Measurements from ENCODE around the gene KCNH3. TPM values are rescaled to one million over a fixed set of nuclear protein-coding genes. Genes with fewer than 3 reads are reported as not detected.

The KCNH3 gene
- total and polyA plus RNA-seq, 2 of the 13 experiments (the other 11 are each of a cell fraction or from before 2014, with no cell fraction given) = 0.01 to 0.07 TPM

DNA sequence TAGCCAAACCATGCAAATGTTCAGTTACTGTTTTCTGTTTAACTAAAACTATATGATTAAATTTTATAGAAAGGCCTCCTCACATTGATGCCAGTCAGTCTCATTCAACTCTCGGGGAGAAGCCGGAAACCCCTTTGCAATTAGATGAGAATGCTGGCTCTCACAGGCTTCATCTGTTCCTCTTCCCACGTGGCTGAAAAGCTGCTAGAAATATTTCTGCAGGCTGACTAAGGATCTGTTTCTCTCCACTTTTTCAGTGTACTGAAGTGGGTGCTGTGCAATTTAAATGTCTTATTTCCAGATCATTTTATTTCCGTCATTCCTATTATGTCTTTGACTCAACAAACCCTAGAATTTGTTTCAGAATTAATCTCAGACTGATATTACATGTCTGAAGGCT, 17.4 kb upstream of the KCNH3 start:
- in situ Hi-C loops (cut with HindIII; ENCODE audit: extremely low pct_ligation_motif_present, low pct_unique_long_range_greater_than_20kb) = no loop called here
- intact Hi-C loops (cut with micrococcal nuclease; ENCODE audit: unreplicated experiment) = no loop called here
- ATAC-seq = no peak
- WGBS (ENCODE audit: low lambda C conversion rate) = 91% methylated on average over 4 of the region's 4 CpGs
- no TSS peak for BruUV-seq (replicated peaks)
- POLR2A ChIA-PET = no interaction called here
- Histone ChIP-seq H2AFZ (ENCODE audit: low read length) (no peak overlapping the region), H3K27ac (ENCODE audit: extremely low read length, insufficient read depth, low read length) (no peak overlapping the region), H3K4me2 (ENCODE audit: low read depth, low read length) (no peak overlapping the region), H4K20me1 (ENCODE audit: insufficient read depth, low read length) (no peaks in the 10 kb centered on the region), H3K9me3 (ENCODE audit: low read length) (no peaks in the 10 kb centered on the region), H3K4me3 (replicated peaks in 1 of 3; ENCODE audit: insufficient read depth in 1 of 3, low read depth in 2 of 3, low read length in 3 of 3) (no peak overlapping the region), H3K36me3 (replicated peaks in 1 of 2; ENCODE audit: control insufficient read depth in 1 of 2, insufficient read depth in 2 of 2, low read length in 2 of 2) (peaks cover 8 to 48% of the 10 kb centered on the region in 2 experiments), H3K27me3 (ENCODE audit: control insufficient read depth in 1 of 2, insufficient read depth in 2 of 2, low read length in 2 of 2) (no peaks in the 10 kb centered on the region), H3K79me2 (ENCODE audit: insufficient read depth, low read length) (no peaks in the 10 kb centered on the region), H3K9ac (ENCODE audit: insufficient read depth, low read depth, low read length) (no peak overlapping the region), H3K4me1 (ENCODE audit: insufficient read depth, low read length) (no peaks in the 10 kb centered on the region)
- CTCF ChIA-PET (ENCODE audit: low intra/inter-chr PET ratio, low total read pairs) = no interaction called here
- no peak for DNase-seq (ENCODE audit: low spot score)
- FAIRE-seq = no peak
- TF ChIP-seq IRF2 (CRISPR knock-in tag; IDR thresholded peaks at IDR 0.05) (no peak), GATAD2A (CRISPR knock-in tag; IDR thresholded peaks at IDR 0.05) (no peak)

DNA sequence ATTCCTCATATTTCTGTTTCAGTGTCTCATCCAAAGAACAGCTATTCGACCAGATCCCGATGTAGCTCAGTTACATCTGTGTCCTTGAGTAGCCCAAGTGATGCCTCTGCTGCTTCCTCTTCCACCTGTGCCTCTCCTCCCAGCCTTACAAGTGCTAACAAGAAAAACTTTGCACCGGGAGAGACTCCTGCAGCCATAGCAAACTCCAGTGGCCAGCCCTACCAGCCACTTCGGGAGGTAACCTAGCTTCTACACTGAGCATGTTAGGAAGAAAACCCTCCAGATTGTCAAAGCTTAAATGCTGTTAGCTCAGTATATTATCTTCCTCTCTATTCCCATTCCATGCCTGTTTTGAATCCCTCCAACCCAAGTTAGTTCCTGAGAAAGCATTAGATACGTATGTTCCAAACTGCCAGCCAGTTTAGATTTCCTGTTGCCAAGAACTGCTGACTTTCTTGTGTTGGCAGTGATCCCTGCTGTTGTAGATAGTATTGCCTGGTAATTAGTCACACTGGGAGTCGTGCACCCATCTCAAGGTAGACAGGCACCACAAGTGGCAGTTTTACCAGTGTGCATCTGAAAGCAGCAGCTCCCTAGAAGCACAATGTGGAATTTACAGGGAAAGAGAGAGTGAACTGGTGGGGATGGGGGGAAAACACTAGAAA, 14.0 kb upstream of the KCNH3 start:
- ATAC-seq = no peak
- intact Hi-C loops (cut with micrococcal nuclease; ENCODE audit: unreplicated experiment) = no loop called here
- POLR2A ChIA-PET = no interaction called here
- Histone ChIP-seq H3K36me3 (replicated peaks in 1 of 2; ENCODE audit: control insufficient read depth in 1 of 2, insufficient read depth in 2 of 2, low read length in 2 of 2) (peaks cover 9 to 41% of the 10 kb centered on the region in 2 experiments), H3K27ac (ENCODE audit: extremely low read length, insufficient read depth, low read length) (no peak overlapping the region), H2AFZ (ENCODE audit: low read length) (no peak overlapping the region), H3K9me3 (ENCODE audit: low read length) (no peaks in the 10 kb centered on the region), H3K4me1 (ENCODE audit: insufficient read depth, low read length) (no peaks in the 10 kb centered on the region), H3K9ac (ENCODE audit: insufficient read depth, low read depth, low read length) (no peak overlapping the region), H3K4me3 (replicated peaks in 1 of 3; ENCODE audit: insufficient read depth in 1 of 3, low read depth in 2 of 3, low read length in 3 of 3) (no peak overlapping the region), H4K20me1 (ENCODE audit: insufficient read depth, low read length) (no peaks in the 10 kb centered on the region), H3K79me2 (ENCODE audit: insufficient read depth, low read length) (no peaks in the 10 kb centered on the region), H3K4me2 (ENCODE audit: low read depth, low read length) (no peak overlapping the region), H3K27me3 (ENCODE audit: control insufficient read depth in 1 of 2, insufficient read depth in 2 of 2, low read length in 2 of 2) (no peaks in the 10 kb centered on the region)
- 91% methylated on average over 6 of the region's 6 CpGs for WGBS (ENCODE audit: low lambda C conversion rate)
- TF ChIP-seq HNF4G (IDR thresholded peaks at IDR 0.05; ENCODE audit: borderline replicate concordance, low read depth, low read length) (no peak), HNF4G (CRISPR knock-in tag; IDR thresholded peaks at IDR 0.05; ENCODE audit: borderline replicate concordance, low read depth) (no peak), PRMT3 (CRISPR knock-in tag; IDR thresholded peaks at IDR 0.05; ENCODE audit: borderline replicate concordance, low read depth) (no peak), KAT7 (CRISPR knock-in tag; IDR thresholded peaks at IDR 0.05; ENCODE audit: borderline replicate concordance) (no peak), AKNA (CRISPR knock-in tag; IDR thresholded peaks at IDR 0.05; ENCODE audit: borderline replicate concordance) (no peak), RFXAP (CRISPR knock-in tag; IDR thresholded peaks at IDR 0.05; ENCODE audit: borderline replicate concordance) (no peak), ZMAT3 (CRISPR knock-in tag; conservative IDR thresholded peaks at IDR 0.05) (no peak)
- TF ChIP-seq, protein P1, sequence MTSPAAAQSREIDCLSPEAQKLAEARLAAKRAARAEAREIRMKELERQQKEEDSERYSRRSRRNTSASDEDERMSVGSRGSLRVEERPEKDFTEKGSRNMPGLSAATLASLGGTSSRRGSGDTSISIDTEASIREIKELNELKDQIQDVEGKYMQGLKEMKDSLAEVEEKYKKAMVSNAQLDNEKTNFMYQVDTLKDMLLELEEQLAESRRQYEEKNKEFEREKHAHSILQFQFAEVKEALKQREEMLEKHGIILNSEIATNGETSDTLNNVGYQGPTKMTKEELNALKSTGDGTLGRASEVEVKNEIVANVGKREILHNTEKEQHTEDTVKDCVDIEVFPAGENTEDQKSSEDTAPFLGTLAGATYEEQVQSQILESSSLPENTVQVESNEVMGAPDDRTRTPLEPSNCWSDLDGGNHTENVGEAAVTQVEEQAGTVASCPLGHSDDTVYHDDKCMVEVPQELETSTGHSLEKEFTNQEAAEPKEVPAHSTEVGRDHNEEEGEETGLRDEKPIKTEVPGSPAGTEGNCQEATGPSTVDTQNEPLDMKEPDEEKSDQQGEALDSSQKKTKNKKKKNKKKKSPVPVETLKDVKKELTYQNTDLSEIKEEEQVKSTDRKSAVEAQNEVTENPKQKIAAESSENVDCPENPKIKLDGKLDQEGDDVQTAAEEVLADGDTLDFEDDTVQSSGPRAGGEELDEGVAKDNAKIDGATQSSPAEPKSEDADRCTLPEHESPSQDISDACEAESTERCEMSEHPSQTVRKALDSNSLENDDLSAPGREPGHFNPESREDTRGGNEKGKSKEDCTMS (CRISPR knock-in tag; conservative IDR thresholded peaks at IDR 0.05) = no peak
- CTCF ChIA-PET (ENCODE audit: low intra/inter-chr PET ratio, low total read pairs) = no interaction called here
- BruUV-seq (replicated peaks) = no TSS peak
- DNase-seq (ENCODE audit: low spot score) = no peak
- no peak for FAIRE-seq
- in situ Hi-C loops (cut with HindIII; ENCODE audit: extremely low pct_ligation_motif_present, low pct_unique_long_range_greater_than_20kb) = no loop called here

All from HepG2 (cell line).